Measurements from ENCODE around the gene KIAA0040. TPM values are rescaled to one million over a fixed set of nuclear protein-coding genes. Genes with fewer than 3 reads are reported as not detected.
"Not testable (repeated sequence)": the region's sequence is repeated elsewhere in the genome, so short reads cannot be mapped to it uniquely, and the experiment has no call there.

The KIAA0040 gene
- total and polyA plus RNA-seq, 4 experiments from 2014 or later, result 28.7 to 53.8 (median 34.9) TPM

DNA sequence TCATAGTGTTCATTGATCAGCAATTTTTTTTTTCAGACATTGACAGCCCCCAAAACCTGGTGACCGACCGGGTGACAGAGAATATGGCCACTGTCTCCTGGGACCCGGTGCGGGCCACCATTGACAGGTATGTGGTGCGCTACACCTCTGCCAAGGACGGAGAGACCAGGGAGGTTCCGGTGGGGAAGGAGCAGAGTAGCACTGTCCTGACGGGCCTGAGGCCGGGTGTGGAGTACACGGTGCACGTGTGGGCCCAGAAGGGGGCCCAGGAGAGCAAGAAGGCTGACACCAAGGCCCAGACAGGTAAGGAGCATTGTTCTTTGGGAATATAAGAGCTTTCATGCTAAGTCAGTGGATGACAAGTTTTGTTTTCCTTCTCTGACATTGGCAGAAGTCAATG lies 75.7 kb downstream of the KIAA0040 start:
- H3K4me1 Mint-ChIP-seq, result peaks cover 0 to 2% (median under 1%) of the 10 kb centered on the region in 4 donors
- peaks cover 2 to 24% (median 19%) of the 10 kb centered on the region in 8 donors for H3K9me3 Mint-ChIP-seq
- H3K27ac Mint-ChIP-seq, result no peak overlapping the region
- Histone ChIP-seq H3K4me3 (ENCODE audit: low read length in 2 of 2) (no peak overlapping the region), H3K36me3 (ENCODE audit: insufficient read depth, low read length) (no peaks in the 10 kb centered on the region), H3K4me1 (ENCODE audit: insufficient read depth, low read length) (no peaks in the 10 kb centered on the region), H3K27me3 (ENCODE audit: insufficient read depth, low read length) (no peaks in the 10 kb centered on the region), H3K9me3 (ENCODE audit: control insufficient read depth in 1 of 2, low read length in 2 of 2) (no peaks in the 10 kb centered on the region), H3K27ac (ENCODE audit: low read depth, low read length) (no peak overlapping the region)
- no peak for DNase-seq
- intact Hi-C loops (cut with micrococcal nuclease), result no loop called here
- POLR2A ChIA-PET (ENCODE audit: partially characterized antibody), result no interaction called here
- peaks cover 3 to 5% of the 10 kb centered on the region in 2 donors for H3K36me3 Mint-ChIP-seq
- CTCF ChIA-PET (ENCODE audit: partially characterized antibody), result interaction anchor here (2.1 kb wide), 1 partner anchor 8 kb away, joined by 11 read pairs; no protein-coding TSS in a partner anchor
- peaks cover 0 to 9% of the 10 kb centered on the region in 2 donors for H3K27me3 Mint-ChIP-seq
- no peak overlapping the region for H3K4me3 Mint-ChIP-seq

GRCh38 chr1:175116210-175116798 lies 76.3 kb downstream of the KIAA0040 start:
- Mint-ChIP-seq H3K27me3 (peaks cover 2 to 11% of the 10 kb centered on the region in 2 donors), H3K27ac (no peak overlapping the region)
- CTCF ChIA-PET (ENCODE audit: partially characterized antibody), result interaction anchor here (1.4 to 2.1 kb wide), 2 partner anchors 9 to 35 kb away, joined by 5 to 11 read pairs; no protein-coding TSS in a partner anchor

DNA sequence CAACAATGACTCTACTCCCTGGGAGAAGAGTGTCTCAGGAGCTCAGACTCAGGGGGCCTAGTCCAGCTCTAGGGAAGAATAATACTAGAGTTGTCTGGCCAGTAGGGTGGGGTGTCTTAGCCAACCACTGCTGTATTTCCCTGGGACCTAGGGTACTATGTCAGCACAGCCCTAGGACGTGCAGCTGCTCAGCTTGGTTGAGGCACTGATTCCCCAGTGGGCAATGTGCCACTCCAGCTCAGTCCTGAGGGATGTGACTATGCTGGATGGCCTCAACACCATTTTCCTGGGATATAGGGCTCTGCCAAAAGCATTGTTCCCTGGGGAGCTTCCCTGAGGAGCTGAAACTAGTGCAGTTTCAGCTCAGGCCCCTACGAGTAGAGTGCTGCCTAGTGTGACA lies 77.6 kb downstream of the KIAA0040 start:
- no peak overlapping the region for H3K27ac ChIP-seq (ENCODE audit: low read depth, low read length)
- no peaks in the 10 kb centered on the region for H3K27me3 ChIP-seq (ENCODE audit: insufficient read depth, low read length)
- Mint-ChIP-seq H3K4me3 (no peak overlapping the region), H3K9me3 (peaks cover 2 to 26% (median 20%) of the 10 kb centered on the region in 8 donors), H3K4me1 (peaks cover 0 to 2% (median under 1%) of the 10 kb centered on the region in 4 donors), H3K27me3 (peaks cover 2 to 11% of the 10 kb centered on the region in 2 donors), H3K36me3 (peaks cover 3 to 5% of the 10 kb centered on the region in 2 donors), H3K27ac (no peak overlapping the region)
- CTCF ChIA-PET (ENCODE audit: partially characterized antibody), result interaction anchor here (0.6 to 2.1 kb wide), 6 partner anchors 9 to 40 kb away, joined by 3 to 11 read pairs (median 4); no protein-coding TSS in a partner anchor
- POLR2A ChIA-PET (ENCODE audit: partially characterized antibody), result no interaction called here
- H3K4me3 ChIP-seq (ENCODE audit: low read length in 2 of 2), result no peak overlapping the region
- no peaks in the 10 kb centered on the region for H3K36me3 ChIP-seq (ENCODE audit: insufficient read depth, low read length)
- no peaks in the 10 kb centered on the region for H3K4me1 ChIP-seq (ENCODE audit: insufficient read depth, low read length)
- no peaks in the 10 kb centered on the region for H3K9me3 ChIP-seq (ENCODE audit: control insufficient read depth in 1 of 2, low read length in 2 of 2)
- intact Hi-C loops (cut with micrococcal nuclease), result no loop called here
- DNase-seq, result no peak

More at GRCh38 chr1:175116210-175116798, 76.3 kb downstream of the KIAA0040 start:
- Mint-ChIP-seq H3K4me1 (peaks cover 0 to 2% (median under 1%) of the 10 kb centered on the region in 4 donors), H3K4me3 (no peak overlapping the region), H3K9me3 (peaks cover 2 to 26% (median 19%) of the 10 kb centered on the region in 8 donors), H3K36me3 (peaks cover 3 to 5% of the 10 kb centered on the region in 2 donors)
- no peaks in the 10 kb centered on the region for H3K27me3 ChIP-seq (ENCODE audit: insufficient read depth, low read length)
- no peaks in the 10 kb centered on the region for H3K4me1 ChIP-seq (ENCODE audit: insufficient read depth, low read length)
- intact Hi-C loops (cut with micrococcal nuclease), result no loop called here
- POLR2A ChIA-PET (ENCODE audit: partially characterized antibody), result no interaction called here
- no peaks in the 10 kb centered on the region for H3K9me3 ChIP-seq (ENCODE audit: control insufficient read depth in 1 of 2, low read length in 2 of 2)
- no peak overlapping the region for H3K27ac ChIP-seq (ENCODE audit: low read depth, low read length)
- H3K36me3 ChIP-seq (ENCODE audit: insufficient read depth, low read length), result no peaks in the 10 kb centered on the region
- DNase-seq, result no peak
- H3K4me3 ChIP-seq (ENCODE audit: low read length in 2 of 2), result no peak overlapping the region

DNA sequence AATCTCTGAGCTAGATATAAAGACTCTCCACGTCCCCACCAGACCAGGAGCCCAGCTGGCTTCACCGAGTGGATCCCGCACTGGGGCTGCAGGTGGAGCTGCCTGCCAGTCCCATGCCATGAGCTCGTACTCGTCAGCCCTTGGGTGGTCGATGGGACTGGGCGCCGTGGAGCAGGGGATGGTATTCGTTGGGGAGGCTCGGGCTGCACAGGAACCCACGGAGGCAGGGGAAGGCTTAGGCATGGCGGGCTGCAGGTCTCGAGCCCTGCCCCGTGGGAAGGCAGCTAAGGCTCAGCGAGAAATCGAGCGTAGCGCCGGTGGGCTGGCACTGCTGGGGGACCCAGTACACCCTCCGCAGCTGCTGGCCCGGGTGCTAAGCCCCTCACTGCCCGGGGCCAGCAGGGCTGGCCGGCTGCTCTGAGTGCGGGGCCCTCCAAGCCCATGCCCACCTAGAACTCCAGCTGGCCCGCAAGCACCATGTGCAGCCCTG lies 84.2 kb downstream of the KIAA0040 start:
- H3K27me3 Mint-ChIP-seq; POLR2A ChIA-PET (ENCODE audit: partially characterized antibody); H3K27me3 ChIP-seq (ENCODE audit: insufficient read depth, low read length); H3K4me1 ChIP-seq (ENCODE audit: insufficient read depth, low read length); H3K4me3 Mint-ChIP-seq; H3K36me3 ChIP-seq (ENCODE audit: insufficient read depth, low read length); H3K27ac Mint-ChIP-seq; H3K9me3 ChIP-seq (ENCODE audit: control insufficient read depth in 1 of 2, low read length in 2 of 2); CTCF ChIA-PET (ENCODE audit: partially characterized antibody); H3K4me3 ChIP-seq (ENCODE audit: low read length in 2 of 2); H3K36me3 Mint-ChIP-seq; H3K4me1 Mint-ChIP-seq; DNase-seq; H3K27ac ChIP-seq (ENCODE audit: low read depth, low read length): not testable (repeated sequence)
- peaks cover 2 to 18% (median 9%) of the 10 kb centered on the region in 8 donors for H3K9me3 Mint-ChIP-seq
- intact Hi-C loops (cut with micrococcal nuclease), result loop anchor here (1.0 kb wide), 1 partner anchor 8 kb away; no protein-coding TSS in a partner anchor

Other genes starting within 250 kb of the KIAA0040 start
- 100 to 1,000 TPM in 1 of 2 experiments, 10 to 100 TPM in 1; 98.3 to 105 TPM for gene CACYBP, start 192.8 kb downstream of the KIAA0040 start, total RNA-seq
- 100 to 1,000 TPM; 161 to 226 TPM for gene CACYBP, start 192.8 kb downstream of the KIAA0040 start, polyA plus RNA-seq
- gene MRPS14, start 169.4 kb downstream of the KIAA0040 start, total RNA-seq, result 10 to 100 TPM; 39.3 to 40.6 TPM
- 10 to 100 TPM; 59.2 to 62.6 TPM for gene MRPS14, start 169.4 kb downstream of the KIAA0040 start, polyA plus RNA-seq
- not detected for gene TNN, start 124.9 kb downstream of the KIAA0040 start, total RNA-seq
- not detected for gene TNN, start 124.9 kb downstream of the KIAA0040 start, polyA plus RNA-seq

All from CD4-positive, alpha-beta memory T cell (primary cell).